B cell (primary cell): Measurements from ENCODE around the gene F12.

Experiments used
- CTCF ChIP-seq: fragments of 200-600 bp; IDR thresholded peaks from one replicate; pipeline ENCODE4 v1.8.0; 2022; ENCODE audit warnings: antibody characterized with exemption, mild to moderate bottlenecking
- EZH2 ChIP-seq: IDR thresholded peaks from 2 replicates; pipeline ENCODE4 v1.6.1; 2012; ENCODE audit warnings: borderline replicate concordance, low read depth, mild to moderate bottlenecking, moderate library complexity, low read length; ENCODE audit not compliant: insufficient read depth, poor library complexity, severe bottlenecking

DNA sequence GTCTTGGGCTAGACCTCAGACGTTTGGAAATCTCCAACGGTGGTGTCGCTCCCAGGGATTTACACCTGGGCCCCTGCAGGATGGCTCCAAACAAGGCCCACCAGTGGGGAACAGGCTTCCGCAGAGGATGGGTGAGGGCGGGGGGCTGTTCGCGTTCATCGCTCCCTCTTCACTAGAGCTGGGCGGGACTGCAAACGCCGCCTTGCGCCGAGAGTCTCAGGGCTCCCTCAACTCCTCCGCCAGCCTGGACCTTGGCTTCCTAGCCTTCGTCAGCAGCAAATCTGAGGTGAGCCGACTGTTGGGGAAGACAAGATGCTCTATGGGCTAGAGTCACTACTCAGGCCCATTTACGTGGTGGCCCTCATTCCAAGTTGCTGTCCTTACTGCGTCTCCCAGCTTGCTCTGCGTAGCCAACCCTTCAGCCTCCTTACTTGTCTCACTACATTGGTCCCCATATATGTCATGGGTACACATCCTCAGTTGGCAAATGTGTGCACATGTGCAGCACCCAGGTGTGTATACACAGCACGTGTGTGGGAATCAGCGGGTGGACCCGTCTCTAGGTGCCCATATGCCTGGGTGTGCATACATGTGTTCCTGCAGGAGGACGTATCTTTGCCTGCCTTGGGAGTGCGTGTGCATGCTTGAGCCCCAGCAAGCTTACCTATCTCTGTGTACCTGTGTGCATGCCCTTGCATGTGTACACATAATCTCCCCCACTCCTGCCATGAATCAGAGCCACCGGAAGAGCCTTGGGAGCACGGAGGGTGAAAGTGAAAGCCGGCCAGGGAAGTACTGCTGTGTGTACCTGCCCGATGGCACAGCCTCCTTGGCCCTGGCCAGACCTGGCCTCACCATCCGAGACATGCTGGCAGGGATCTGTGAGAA, 41.1 kb downstream of the F12 start:
- TF ChIP-seq CTCF (no peak), EZH2 (no peak)
